Memory B cell (primary cell): ENCODE data around the gene ANKRD27.

Experiments used
- ATAC-seq: fragments of 150-1000 bp; cut with Tn5 transposase; 2 replicates; pipeline ENCODE4 v1.10.0; 2021; ENCODE audit warnings: low read depth, mild to moderate bottlenecking, moderate library complexity
- DNase-seq, 2 donors: peaks; one replicate each; pipeline ENCODE4 v3.0.0; 2022; ENCODE audit warnings: low spot score in 2 of 2
- H3K27ac Mint-ChIP-seq: one replicate; pipeline ENCODE4 v1.8.0; 2022; ENCODE audit warnings: mild to moderate bottlenecking, moderate library complexity, mixed read lengths
- H3K27me3 Mint-ChIP-seq: one replicate; pipeline ENCODE4 v1.8.0; 2022; ENCODE audit warnings: mixed read lengths
- H3K36me3 Mint-ChIP-seq: one replicate; pipeline ENCODE4 v1.8.0; 2022; ENCODE audit warnings: mild to moderate bottlenecking, mixed read lengths
- H3K4me1 Mint-ChIP-seq: one replicate; pipeline ENCODE4 v1.8.0; 2022; ENCODE audit warnings: mixed read lengths
- H3K4me3 Mint-ChIP-seq: one replicate; pipeline ENCODE4 v1.8.0; 2022; ENCODE audit warnings: mild to moderate bottlenecking, moderate library complexity, mixed read lengths
- H3K9me3 Mint-ChIP-seq: one replicate; pipeline ENCODE4 v1.8.0; 2022; ENCODE audit warnings: mixed read lengths

ANKRD27 gene

GRCh38 chr19:32563761-32564160 lies 111.2 kb downstream of the ANKRD27 start:
- H3K36me3 Mint-ChIP-seq, result no peaks in the 10 kb centered on the region
- no peak overlapping the region for H3K27ac Mint-ChIP-seq
- no peaks in the 10 kb centered on the region for H3K4me1 Mint-ChIP-seq
- peaks cover 9% of the 10 kb centered on the region for H3K27me3 Mint-ChIP-seq
- DNase-seq (no peak), ATAC-seq (no peak)
- no peak overlapping the region for H3K4me3 Mint-ChIP-seq
- no peaks in the 10 kb centered on the region for H3K9me3 Mint-ChIP-seq

GRCh38 chr19:32558607-32559228 lies 116.3 kb downstream of the ANKRD27 start:
- Mint-ChIP-seq H3K4me1 (no peaks in the 10 kb centered on the region), H3K27ac (no peak overlapping the region), H3K27me3 (peaks cover 4% of the 10 kb centered on the region), H3K9me3 (no peaks in the 10 kb centered on the region), H3K4me3 (no peak overlapping the region), H3K36me3 (no peaks in the 10 kb centered on the region)
- ATAC-seq, result no peak
- DNase-seq, result no peak

GRCh38 chr19:32555786-32556185 lies 119.2 kb downstream of the ANKRD27 start:
- DNase-seq, result no peak
- ATAC-seq, result no peak
- H3K27ac Mint-ChIP-seq, result no peak overlapping the region
- no peak overlapping the region for H3K4me3 Mint-ChIP-seq
- no peaks in the 10 kb centered on the region for H3K4me1 Mint-ChIP-seq
- H3K9me3 Mint-ChIP-seq, result peaks cover 3% of the 10 kb centered on the region
- H3K36me3 Mint-ChIP-seq, result no peaks in the 10 kb centered on the region
- H3K27me3 Mint-ChIP-seq, result peaks cover 2% of the 10 kb centered on the region

- H3K9me3 Mint-ChIP-seq, result peaks cover 3% of the 10 kb centered on the region
- no peak for ATAC-seq
- no peak for DNase-seq
- no peaks in the 10 kb centered on the region for H3K4me1 Mint-ChIP-seq
- H3K4me3 Mint-ChIP-seq, result no peak overlapping the region
- H3K27me3 Mint-ChIP-seq, result peaks cover 5% of the 10 kb centered on the region
- H3K27ac Mint-ChIP-seq, result no peak overlapping the region
- H3K36me3 Mint-ChIP-seq, result peaks cover 1% of the 10 kb centered on the region
Observed at GRCh38 chr19:32550666-32551065, 124.3 kb downstream of the ANKRD27 start.
